Measurements from ENCODE around the gene TMPRSS15.
"Not testable (repeated sequence)": the region's sequence is repeated elsewhere in the genome, so short reads cannot be mapped to it uniquely, and the experiment has no call there.

Gene TMPRSS15

GRCh38 chr21:18403735-18404450 is at the start of gene TMPRSS15:
TSS of gene TMPRSS15 (minus strand) at chr21:18403785. CDS start at chr21:18403622, 163 bp downstream.
- no peak for DNase-seq

DNA sequence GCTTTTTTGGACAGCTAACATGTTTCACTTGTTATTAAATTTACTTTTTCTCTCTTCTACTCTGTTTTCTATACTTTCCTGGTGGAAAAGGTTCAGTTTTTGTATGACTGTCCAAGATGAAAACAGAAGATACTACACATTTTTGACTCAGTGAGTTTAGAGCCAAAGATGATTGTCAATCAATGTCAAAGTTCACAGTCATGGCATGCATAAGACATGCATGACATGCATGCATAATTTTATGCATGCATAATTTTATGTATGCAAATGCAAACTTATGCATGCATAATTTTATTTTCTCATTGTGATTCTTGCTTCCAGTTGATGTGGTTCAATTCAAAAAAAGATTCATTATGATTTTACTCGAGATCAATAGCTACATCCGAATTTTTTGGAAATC is 48.1 kb upstream of the TMPRSS15 start:
- DNase-seq: no peak

- no peak for DNase-seq
These were observed 46.3 kb upstream of the TMPRSS15 start for GRCh38 chr21:18449605-18450550.

DNA sequence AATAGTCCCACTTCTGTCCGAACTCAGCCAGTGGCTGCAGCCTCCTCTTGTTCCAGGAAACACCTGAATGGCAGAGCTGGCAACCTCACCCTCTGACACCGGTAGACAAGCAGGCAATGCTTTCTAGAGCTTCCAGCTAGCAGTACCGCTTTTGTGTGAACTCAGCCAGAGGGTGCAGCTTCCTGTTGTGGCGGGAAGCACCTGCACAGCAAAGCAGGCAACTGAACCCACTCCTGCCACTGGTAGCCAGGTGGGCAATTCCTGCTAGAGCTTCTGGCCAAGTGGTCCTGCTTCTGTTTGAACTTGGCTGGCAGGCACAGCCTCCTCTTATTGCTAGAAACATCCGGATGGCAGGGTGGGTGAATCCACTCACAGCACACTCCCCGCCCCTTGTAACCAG is 40.1 kb upstream of the TMPRSS15 start:
- no peak for DNase-seq

DNA sequence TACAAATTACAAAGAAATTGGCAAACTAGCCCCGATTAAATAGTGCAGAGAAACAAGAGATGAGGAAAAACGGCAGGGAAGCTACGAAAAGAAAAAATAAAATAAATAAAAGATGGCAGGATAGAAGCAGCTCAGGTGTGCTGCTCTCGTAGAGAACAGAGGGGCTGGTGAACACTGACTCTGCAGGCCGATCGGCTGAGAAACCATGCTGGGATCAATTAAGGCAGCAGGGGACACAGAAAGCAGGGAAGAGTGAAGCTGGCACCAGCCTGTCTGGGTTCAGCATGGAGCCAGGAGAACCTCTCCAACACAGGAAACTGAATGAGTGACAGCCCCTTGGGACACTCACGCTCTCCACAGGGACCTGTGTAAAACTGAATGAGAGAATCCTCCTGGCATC is 39.5 kb upstream of the TMPRSS15 start:
- no peak for DNase-seq

DNA sequence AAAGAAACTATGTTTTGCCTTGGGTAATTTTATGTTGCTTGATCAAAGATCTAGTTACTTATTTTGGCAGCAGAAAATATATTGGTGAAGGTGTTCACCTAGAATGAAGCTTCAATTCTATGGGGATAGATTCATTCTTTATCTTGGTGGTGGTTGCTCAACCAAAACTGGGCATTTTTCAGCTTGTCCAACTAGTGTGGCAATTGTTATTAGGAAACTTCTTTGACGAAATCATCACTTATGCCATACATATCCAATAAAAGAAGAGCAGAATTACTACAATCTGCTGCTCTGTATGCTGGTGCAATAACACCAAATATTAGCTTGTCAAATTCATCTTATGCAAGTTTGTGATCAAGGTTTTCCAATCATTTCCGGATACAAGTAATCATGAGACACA is 26.8 kb upstream of the TMPRSS15 start:
- no peak for DNase-seq

- no peak for DNase-seq
These were observed 20.7 kb upstream of the TMPRSS15 start for GRCh38 chr21:18424276-18424675.

DNA sequence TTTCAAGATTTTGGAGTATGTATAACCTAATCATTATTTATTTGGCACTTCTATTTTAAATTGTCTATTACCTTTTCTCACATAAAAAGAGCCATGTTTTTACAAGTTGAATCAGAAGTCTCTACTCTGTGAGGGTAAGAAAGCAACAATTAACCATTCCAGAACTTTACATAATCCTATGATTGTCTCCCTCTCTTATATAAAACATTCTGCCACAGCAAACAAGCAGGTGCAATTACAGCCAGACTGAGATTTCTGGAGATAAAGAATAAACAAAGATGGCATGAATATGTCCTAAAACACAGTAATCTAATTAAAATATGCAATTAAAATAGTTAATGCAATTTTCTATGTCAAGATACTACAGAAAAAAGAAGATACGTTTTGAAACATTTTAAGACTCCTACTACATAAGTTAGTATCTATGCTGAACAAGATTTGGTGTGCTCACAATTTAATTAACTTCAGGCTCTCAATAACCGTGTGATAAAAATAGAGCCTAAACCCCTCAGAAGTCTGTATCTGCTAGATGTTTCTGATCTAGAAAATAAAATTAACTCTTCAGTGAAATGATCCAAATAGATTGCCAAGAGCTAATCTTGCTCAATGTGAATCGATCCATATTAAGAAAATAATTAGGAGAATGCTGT is 13.7 kb upstream of the TMPRSS15 start:
- DNase-seq: no peak

DNA sequence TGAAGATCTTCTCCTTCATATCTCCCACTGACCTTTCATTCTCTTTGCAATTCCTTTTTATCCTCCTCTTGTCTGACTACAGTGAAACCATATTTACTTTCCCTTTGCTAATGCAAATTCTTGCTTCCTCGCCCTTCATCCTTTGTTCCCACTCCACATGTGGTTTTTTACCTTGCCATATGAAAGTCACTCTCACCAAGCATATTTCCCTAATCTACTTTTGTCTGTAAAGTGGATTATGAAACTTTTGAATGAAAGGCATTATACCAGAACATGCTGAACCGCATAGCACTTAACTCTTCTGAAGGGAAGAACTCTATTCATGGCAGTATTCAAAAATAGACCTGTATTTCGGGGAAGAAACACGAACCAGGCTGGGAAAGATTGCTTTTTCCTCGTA is 8.0 kb upstream of the TMPRSS15 start:
- no peak for DNase-seq

- no peak for DNase-seq
These were observed 6.0 kb upstream of the TMPRSS15 start for GRCh38 chr21:18409579-18409978.

GRCh38 chr21:18398843-18399242 is 4.7 kb downstream of the TMPRSS15 start:
- DNase-seq: no peak

- DNase-seq: no peak
These were observed 15.6 kb downstream of the TMPRSS15 start for GRCh38 chr21:18387994-18388393.

DNA sequence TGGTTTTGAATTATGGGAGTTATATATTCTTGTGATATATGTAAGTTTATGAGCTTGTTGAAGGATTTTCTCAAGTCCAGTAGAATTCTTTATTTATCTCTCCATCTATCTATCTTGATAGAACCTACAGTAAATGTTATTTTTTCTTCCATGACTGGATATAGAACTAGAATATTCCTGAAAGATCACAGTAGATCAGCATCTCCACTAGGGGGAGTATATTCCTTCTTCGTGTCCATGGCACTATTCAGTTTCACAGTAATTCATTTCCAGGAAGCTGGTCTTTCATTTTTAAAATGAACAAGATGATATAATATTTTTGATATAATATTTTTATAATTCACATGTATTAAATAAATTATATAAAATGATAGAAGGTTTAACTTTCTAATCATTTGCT is 18.8 kb downstream of the TMPRSS15 start:
- DNase-seq: peak; percentile 4

- DNase-seq: not testable (repeated sequence)
These were observed 20.5 kb downstream of the TMPRSS15 start for GRCh38 chr21:18382934-18383619.

GRCh38 chr21:18382141-18382540 is 21.4 kb downstream of the TMPRSS15 start:
- DNase-seq: no peak

GRCh38 chr21:18373606-18374005 is 30.0 kb downstream of the TMPRSS15 start:
- DNase-seq: no peak

DNA sequence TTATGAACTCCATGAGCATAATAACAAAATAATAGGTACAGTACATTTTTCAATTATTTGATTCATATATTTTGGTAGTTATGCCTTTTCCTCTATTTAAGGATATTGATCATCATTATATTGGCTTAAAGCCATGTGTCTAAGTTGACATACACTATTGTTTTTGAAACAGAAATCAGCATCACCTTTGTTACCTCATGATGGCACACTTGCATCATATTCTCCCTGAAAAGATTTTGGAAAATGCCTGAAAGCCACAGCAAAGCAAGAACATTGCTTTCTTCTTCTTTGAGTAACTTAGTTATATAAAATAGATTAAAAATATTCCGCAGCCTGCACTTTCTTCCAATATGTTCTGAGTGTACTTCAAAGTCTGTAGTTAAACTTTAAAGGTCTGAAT is 33.3 kb downstream of the TMPRSS15 start:
- DNase-seq: no peak

DNA sequence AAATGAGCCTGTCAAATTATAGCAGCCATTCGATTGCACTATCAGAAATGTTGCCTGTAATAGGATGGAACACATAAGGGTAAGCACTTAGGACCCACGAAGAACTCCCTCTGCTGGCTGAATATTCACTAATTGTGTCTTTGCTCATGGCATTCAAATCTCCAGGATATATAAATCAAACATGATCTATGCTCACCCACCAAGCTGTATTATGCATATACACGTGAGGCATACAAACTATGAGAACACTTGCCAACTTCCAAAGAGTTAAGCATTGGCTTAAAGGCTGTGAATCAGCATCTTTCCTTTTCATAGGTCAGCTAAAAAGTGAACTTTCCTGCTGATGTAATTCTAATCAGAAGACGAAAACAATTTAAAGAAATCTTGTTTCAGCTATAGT is 34.5 kb downstream of the TMPRSS15 start:
- no peak for DNase-seq

DNA sequence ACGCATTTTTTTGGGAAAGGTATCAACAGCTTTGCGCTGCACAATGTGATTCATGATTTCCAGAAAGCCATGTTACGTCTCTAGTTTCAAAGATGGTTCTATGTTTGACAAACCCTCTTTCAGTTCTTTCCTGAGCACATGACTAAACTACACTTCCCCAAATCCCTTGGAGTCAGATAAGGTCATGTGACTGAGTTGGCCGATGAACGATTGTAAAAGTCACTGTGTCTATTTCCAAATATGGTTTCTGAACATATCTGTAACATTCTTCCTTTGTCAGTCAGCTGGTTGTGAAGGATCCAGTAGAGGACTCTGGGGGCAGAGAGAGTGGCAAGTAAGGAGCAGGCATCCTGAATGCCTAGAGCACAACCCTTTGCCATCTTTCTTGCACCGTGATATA is 35.4 kb downstream of the TMPRSS15 start:
- DNase-seq: no peak

- no peak for DNase-seq
These were observed 46.8 kb downstream of the TMPRSS15 start for GRCh38 chr21:18356801-18357200.

DNA sequence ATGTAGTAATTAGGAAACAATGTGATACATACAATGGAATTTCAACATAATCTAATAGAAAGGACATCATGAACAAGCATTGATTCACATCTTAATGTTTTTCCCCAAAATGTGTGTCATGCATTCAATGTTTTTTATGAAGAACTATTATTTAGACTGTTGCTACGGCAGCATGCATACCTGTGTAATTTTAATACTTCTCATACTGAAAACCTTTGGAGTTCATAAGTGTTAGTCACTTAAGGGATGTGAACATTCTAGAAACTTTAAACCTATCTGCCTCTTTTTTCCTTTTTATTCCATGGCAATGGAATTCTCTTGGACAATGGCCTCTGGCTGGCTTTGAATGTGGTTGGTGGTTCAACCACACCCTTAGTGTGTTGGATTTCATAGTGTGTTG is 48.6 kb downstream of the TMPRSS15 start:
- DNase-seq: no peak

GRCh38 chr21:18350216-18350615 is 53.4 kb downstream of the TMPRSS15 start:
- DNase-seq: no peak

DNA sequence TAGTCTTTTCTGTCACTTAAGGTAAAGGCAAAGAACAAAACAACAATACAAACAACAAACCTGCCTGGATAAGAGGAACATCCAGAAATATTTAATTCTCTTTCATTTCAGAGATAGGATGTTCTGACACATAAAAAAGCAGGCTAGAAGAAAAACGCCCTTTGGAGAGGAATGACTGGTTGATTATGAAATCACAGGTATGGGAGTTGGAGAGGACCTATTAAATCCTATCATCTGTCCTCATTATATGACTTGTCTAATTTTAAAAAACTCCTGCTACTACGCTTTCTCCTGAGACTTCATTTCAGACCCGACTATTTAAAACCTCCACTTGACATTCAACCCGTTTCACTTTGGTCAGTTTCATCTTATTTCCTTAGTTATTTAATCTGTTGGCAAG is 54.1 kb downstream of the TMPRSS15 start:
- no peak for DNase-seq

All from 8988T (cell line).